Thymus (tissue), 11 donors: ENCODE measurements around the gene NAPG. TPM values are rescaled to one million over a fixed set of nuclear protein-coding genes. Genes with fewer than 3 reads are reported as not detected.
"Not testable (repeated sequence)": the region's sequence is repeated elsewhere in the genome, so short reads cannot be mapped to it uniquely, and the experiment has no call there.

Experiments used
- DNase-seq, 9 donors: peaks; one replicate each; pipeline ENCODE4 v3.0.0-alpha.2; 2013; ENCODE audit warnings: low spot score in 9 of 9, low read depth in 6 of 9, missing footprints in 1 of 9
- H3K27ac ChIP-seq, 2 donors: one replicate each; pipeline ENCODE4 v1.5.1; 2013; ENCODE audit warnings: control low read depth in 1 of 2, low read depth in 1 of 2, low read length in 1 of 2, mild to moderate bottlenecking in 1 of 2, moderate library complexity in 1 of 2
- H3K27me3 ChIP-seq, 2 donors: one replicate each; pipeline ENCODE4 v1.5.1; 2013; ENCODE audit warnings: low read length in 1 of 2; ENCODE audit not compliant: control insufficient read depth in 2 of 2, insufficient read depth in 1 of 2
- H3K36me3 ChIP-seq, 2 donors: one replicate each; pipeline ENCODE4 v1.5.1; 2013; ENCODE audit warnings: low read length in 1 of 2, mild to moderate bottlenecking in 1 of 2, moderate library complexity in 1 of 2; ENCODE audit not compliant: control insufficient read depth in 2 of 2, insufficient read depth in 2 of 2
- H3K4me1 ChIP-seq, 2 donors: one replicate each; pipeline ENCODE4 v1.5.1; 2013; ENCODE audit warnings: low read length in 2 of 2; ENCODE audit not compliant: control insufficient read depth in 2 of 2, insufficient read depth in 2 of 2
- H3K4me3 ChIP-seq, 2 donors: one replicate each; pipeline ENCODE4 v1.5.1; 2013; ENCODE audit warnings: low read length in 2 of 2, control low read depth in 1 of 2, mild to moderate bottlenecking in 1 of 2
- H3K9me3 ChIP-seq, 2 donors: one replicate each; pipeline ENCODE4 v1.5.1; 2013; ENCODE audit warnings: low read length in 1 of 2, mild to moderate bottlenecking in 1 of 2; ENCODE audit not compliant: control insufficient read depth in 2 of 2, insufficient read depth in 1 of 2
- WGBS: extraction: QIAGEN DNeasy Blood & Tissue Kit; methylation state at CpG from one replicate; pipeline ENCODE4 v1.1.7; 2013; 5-methylcytosine and 5-hydroxymethylcytosine counted together
- polyA plus RNA-seq: library from polyadenylated mRNA; stranded (reverse); fragments of 200-250 nt; gene quantifications from one replicate; pipeline ENCODE4 v1.2.3, GENCODE V29; 2013
- total RNA-seq: library from RNA; stranded (reverse); fragments of 120-200 nt; gene quantifications from one replicate; pipeline ENCODE4 v1.2.4, GENCODE V29; 2013
- donor health status: healthy.

NAPG gene
- total and polyA plus RNA-seq, 2 donors = 18.9 to 26.7 TPM

DNA sequence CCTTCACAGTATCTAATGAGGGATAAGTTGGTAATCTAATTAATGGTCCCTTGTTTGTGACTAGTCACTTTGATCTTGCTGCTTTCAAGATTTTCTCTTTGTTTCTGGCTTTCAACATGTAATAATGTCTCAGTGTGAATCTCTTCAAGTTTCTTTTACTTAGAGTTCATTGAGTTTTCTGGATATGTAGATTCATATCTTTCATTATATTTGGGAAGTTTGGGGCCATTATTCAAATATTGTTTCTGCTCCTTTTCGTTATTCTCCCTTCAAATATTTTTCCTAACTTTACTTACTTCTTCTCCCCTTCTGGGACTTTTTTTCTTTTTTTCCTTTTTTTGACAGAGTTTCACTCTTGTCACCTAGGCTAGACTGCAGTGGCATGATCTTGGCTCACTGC, 21.1 kb upstream of the NAPG start:
- no peak for DNase-seq
- H3K4me1 ChIP-seq = no peaks in the 10 kb centered on the region
- H3K27me3 ChIP-seq = no peaks in the 10 kb centered on the region
- H3K4me3 ChIP-seq = no peak overlapping the region
- H3K27ac ChIP-seq = no peak overlapping the region
- no peaks in the 10 kb centered on the region for H3K36me3 ChIP-seq
- peaks cover 0 to 29% of the 10 kb centered on the region in 2 donors for H3K9me3 ChIP-seq
- WGBS = 98% methylated on average over 1 of the region's 1 CpG

DNA sequence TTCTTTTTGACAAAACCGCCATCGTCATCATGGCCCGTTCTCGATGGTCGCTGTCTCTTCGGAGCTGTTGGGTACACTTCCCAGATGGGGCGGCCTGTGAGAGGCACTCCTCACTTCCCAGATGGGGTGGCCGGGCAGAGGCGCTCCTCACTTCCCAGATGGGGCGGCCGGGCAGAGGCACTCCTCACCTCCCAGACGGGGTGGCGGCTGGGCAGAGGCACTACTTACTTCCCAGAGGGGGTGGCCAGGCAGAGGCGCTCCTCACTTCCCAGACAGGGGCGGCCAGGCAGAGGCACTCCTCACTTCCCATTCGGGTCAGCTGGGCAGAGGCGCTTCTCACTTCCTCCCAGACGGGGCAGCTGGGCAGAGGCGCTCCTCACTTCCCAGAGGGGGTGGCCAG, 19.9 kb upstream of the NAPG start:
- H3K4me3 ChIP-seq, H3K36me3 ChIP-seq, H3K4me1 ChIP-seq, H3K27me3 ChIP-seq, H3K27ac ChIP-seq, DNase-seq: not testable (repeated sequence)
- whole genome bisulfite sequencing = 93% methylated on average over 19 of the region's 19 CpGs
- peaks cover 0 to 26% of the 10 kb centered on the region in 2 donors for H3K9me3 ChIP-seq

DNA sequence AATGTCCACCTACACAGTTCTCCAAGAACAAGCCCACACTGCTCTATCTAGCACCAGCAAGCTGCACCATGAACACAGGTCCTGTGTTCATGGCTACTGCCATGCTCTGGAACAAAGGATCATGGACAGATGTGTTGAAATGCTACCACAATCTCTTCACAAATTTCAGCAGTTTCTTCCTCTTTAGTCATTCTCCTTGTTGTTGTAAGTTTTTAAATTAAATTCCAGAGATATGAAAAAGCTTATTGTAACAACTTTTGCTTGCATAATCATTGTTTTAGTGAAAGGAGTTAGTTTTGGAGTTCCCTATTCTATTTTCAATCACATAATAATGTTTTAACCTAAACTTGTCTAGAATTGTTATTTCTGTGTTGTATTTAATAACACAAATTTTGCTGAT, 17.2 kb upstream of the NAPG start:
- peaks cover 0 to 26% of the 10 kb centered on the region in 2 donors for H3K9me3 ChIP-seq
- H3K27ac ChIP-seq = no peak overlapping the region
- DNase-seq = no peak
- no peaks in the 10 kb centered on the region for H3K36me3 ChIP-seq
- no peak overlapping the region for H3K4me3 ChIP-seq
- H3K27me3 ChIP-seq = no peaks in the 10 kb centered on the region
- no peaks in the 10 kb centered on the region for H3K4me1 ChIP-seq

GRCh38 chr18:10511236-10511635, 14.6 kb upstream of the NAPG start:
- no peak for DNase-seq
- no peak overlapping the region for H3K4me3 ChIP-seq
- no peaks in the 10 kb centered on the region for H3K36me3 ChIP-seq
- no peak overlapping the region for H3K27ac ChIP-seq
- H3K4me1 ChIP-seq = peaks cover 2 to 3% of the 10 kb centered on the region in 2 donors
- no peaks in the 10 kb centered on the region for H3K27me3 ChIP-seq
- 98% methylated on average over 2 of the region's 2 CpGs for WGBS
- peaks cover 0 to 17% of the 10 kb centered on the region in 2 donors for H3K9me3 ChIP-seq

DNA sequence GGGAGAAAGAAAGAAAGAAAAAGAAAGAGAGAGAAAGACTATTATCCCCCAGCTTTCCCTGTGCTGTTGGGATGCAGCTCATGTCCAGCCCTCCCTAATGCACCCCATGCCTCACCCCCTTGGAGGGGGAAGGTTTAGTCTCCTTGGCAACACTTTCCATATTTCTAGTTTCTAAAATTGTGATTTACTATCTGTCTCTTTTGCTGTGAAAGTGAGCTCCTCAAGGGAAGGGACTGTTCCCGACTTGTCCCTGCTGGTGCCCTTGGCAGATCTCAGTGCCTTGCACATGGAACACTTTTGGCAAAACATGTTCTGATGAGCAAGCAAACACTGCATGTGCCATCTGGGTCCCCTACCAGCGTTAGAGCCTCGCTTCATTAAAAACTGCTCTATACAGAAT, 11.7 kb upstream of the NAPG start:
- DNase-seq = no peak

DNA sequence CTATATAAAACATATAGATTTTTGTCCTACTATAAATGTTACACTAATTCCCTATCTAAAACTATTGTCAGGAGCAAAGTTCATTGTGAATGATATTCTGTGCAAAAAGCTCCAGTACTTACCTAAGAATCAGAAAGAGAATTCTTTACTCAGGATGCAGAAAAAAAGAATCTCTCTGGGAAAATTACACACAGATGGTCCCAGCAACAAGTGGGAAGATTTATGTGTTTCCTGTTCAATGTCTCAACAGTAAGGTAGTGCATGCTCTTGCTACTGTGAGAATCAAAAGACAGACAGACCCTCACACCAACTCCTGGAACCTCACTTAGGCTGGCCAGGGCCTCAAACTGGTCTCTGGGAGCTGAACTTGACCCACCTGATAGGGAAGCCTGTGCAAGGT, 11.2 kb upstream of the NAPG start:
- H3K9me3 ChIP-seq = peaks cover 0 to 4% of the 10 kb centered on the region in 2 donors
- H3K4me1 ChIP-seq = peaks cover 2 to 13% of the 10 kb centered on the region in 2 donors
- H3K27ac ChIP-seq = no peak overlapping the region
- no peak overlapping the region for H3K4me3 ChIP-seq
- no peaks in the 10 kb centered on the region for H3K36me3 ChIP-seq
- H3K27me3 ChIP-seq = no peaks in the 10 kb centered on the region
- no peak for DNase-seq

More for the DNA sequence above, 11.7 kb upstream of the NAPG start:
- H3K4me1 ChIP-seq = peaks cover 2 to 10% of the 10 kb centered on the region in 2 donors
- H3K36me3 ChIP-seq = no peaks in the 10 kb centered on the region
- no peak overlapping the region for H3K4me3 ChIP-seq
- peaks cover 0 to 4% of the 10 kb centered on the region in 2 donors for H3K9me3 ChIP-seq
- H3K27ac ChIP-seq = no peak overlapping the region
- WGBS = 90% methylated on average over 3 of the region's 3 CpGs
- H3K27me3 ChIP-seq = no peaks in the 10 kb centered on the region

DNA sequence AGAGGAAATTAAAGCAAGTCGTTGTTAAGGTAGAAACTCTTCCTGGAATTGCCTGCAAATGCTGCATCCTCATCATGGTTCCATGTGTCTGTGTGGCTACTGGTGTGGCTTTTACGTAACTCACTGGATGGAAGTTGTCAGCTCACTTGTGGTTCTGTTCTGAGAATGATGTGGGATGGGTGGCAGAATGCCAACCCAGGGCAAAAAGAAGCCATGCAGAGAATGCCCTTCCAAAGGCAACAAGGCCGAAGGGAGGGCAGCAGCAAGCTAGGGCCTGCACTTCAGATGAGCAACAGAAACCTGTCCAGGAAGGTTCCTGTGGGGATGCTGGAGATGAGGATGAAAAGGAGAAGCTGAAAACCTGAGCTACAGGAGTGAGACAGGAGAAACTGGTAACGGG, 10.4 kb upstream of the NAPG start:
- 62% methylated on average over 4 of the region's 4 CpGs for WGBS
- Histone ChIP-seq H3K27ac (no peak overlapping the region), H3K4me3 (no peak overlapping the region), H3K36me3 (no peaks in the 10 kb centered on the region), H3K27me3 (no peaks in the 10 kb centered on the region), H3K4me1 (peaks cover 2 to 13% of the 10 kb centered on the region in 2 donors), H3K9me3 (peaks cover 0 to 4% of the 10 kb centered on the region in 2 donors)
- DNase-seq = no peak

- 98% methylated on average over 2 of the region's 2 CpGs for WGBS
- Histone ChIP-seq H3K4me1 (peaks cover 2 to 13% of the 10 kb centered on the region in 2 donors), H3K9me3 (peaks cover 0 to 4% of the 10 kb centered on the region in 2 donors), H3K36me3 (no peaks in the 10 kb centered on the region), H3K4me3 (no peak overlapping the region), H3K27me3 (no peaks in the 10 kb centered on the region), H3K27ac (no peak overlapping the region)
- DNase-seq = no peak
These were observed 9.7 kb upstream of the NAPG start for GRCh38 chr18:10516078-10516477.

DNA sequence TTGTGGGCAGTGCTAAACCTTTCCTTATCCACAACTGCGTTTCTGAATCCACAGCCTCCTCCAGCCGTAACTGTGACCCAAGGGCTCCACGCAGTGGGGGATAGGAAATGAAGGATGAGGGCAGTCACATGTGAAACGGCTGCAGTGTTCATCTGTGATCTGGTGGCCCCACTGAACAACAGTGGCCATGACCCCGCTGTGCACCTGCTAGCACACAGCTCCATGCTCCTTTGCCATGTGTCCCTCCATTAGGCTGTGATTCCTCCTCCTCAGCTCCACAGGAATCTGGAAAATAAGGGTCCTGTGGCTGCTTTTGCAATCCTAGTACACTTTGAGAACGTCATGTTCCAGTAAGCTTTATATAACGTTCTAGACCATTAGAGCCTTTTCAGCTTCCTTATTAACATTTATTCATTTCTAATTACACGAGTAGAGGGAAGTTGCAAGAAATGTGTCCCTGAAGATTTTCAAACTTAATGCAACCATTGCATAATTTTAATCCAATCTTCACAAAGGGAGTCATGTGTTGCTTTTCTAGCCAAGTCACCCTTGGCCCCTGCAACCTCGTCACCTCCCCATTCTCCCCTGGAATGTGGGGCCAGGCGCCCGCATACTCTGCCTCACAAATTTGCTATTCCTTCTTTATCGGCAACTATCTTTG, 7.1 kb upstream of the NAPG start:
- Histone ChIP-seq H3K36me3 (no peaks in the 10 kb centered on the region), H3K27me3 (no peaks in the 10 kb centered on the region), H3K27ac (no peak overlapping the region), H3K4me1 (peaks cover 2 to 13% of the 10 kb centered on the region in 2 donors), H3K9me3 (peaks cover 0 to 4% of the 10 kb centered on the region in 2 donors), H3K4me3 (no peak overlapping the region)
- peak in 4 of 9 donors; percentile 25 to 69 (median 35) for DNase-seq
- 67% methylated on average over 12 of the region's 12 CpGs for WGBS
